GM12878 (cell line): Measurements from ENCODE around the gene NTSR1. TPM values are rescaled to one million over a fixed set of nuclear protein-coding genes. Genes with fewer than 3 reads are reported as not detected.
A peak's percentile ranks its signal among the peaks of the same experiment; 100 is the strongest.

ENCODE experiments used
- ATF2 ChIP-seq: IDR thresholded peaks from 2 replicates; pipeline ENCODE4 v1.6.1; 2012; ENCODE audit warnings: low read length, inconsistent platforms
- BCL11A ChIP-seq: IDR thresholded peaks from 2 replicates; pipeline ENCODE4 v1.6.1; 2011; ENCODE audit warnings: low read depth, low read length
- BMI1 ChIP-seq: fragments of 450-650 bp; IDR thresholded peaks from 2 replicates; pipeline ENCODE4 v1.6.1; 2016; ENCODE audit warnings: mild to moderate bottlenecking, moderate library complexity, borderline replicate concordance
- CREM ChIP-seq: IDR thresholded peaks from 2 replicates; pipeline ENCODE4 v1.6.1; 2014; ENCODE audit warnings: antibody characterized with exemption, low read depth
- E4F1 ChIP-seq: fragments of 450-650 bp; IDR thresholded peaks from 2 replicates; pipeline ENCODE4 v1.6.1; 2018; ENCODE audit warnings: borderline replicate concordance, mild to moderate bottlenecking; ENCODE audit not compliant: partially characterized antibody
- EGR1 ChIP-seq, 2 experiments: IDR thresholded peaks; 1 replicate in 1 of 2; 2 replicates in 1 of 2; pipeline ENCODE4 v1.6.1; 2011 to 2012; ENCODE audit warnings: low read depth in 2 of 2, low read length in 2 of 2, borderline replicate concordance in 1 of 2, mild to moderate bottlenecking in 1 of 2, moderate library complexity in 1 of 2
- IKZF1 ChIP-seq: fragments of 450-650 bp; conservative IDR thresholded peaks from 2 replicates; pipeline ENCODE4 v1.6.1; 2017; ENCODE audit warnings: antibody characterized with exemption, mild to moderate bottlenecking
- KLF5 ChIP-seq: fragments of 450-650 bp; IDR thresholded peaks from 2 replicates; pipeline ENCODE4 v1.6.1; 2014; ENCODE audit warnings: mild to moderate bottlenecking; ENCODE audit not compliant: partially characterized antibody
- NFIC ChIP-seq: IDR thresholded peaks from 2 replicates; pipeline ENCODE4 v1.6.1; 2012; ENCODE audit warnings: low read depth, mild to moderate bottlenecking, inconsistent platforms, low read length, moderate library complexity
- NKRF ChIP-seq: fragments of 450-650 bp; conservative IDR thresholded peaks from 2 replicates; pipeline ENCODE4 v1.6.1; 2017; ENCODE audit warnings: mild to moderate bottlenecking, moderate library complexity
- NR2C1 ChIP-seq: fragments of 450-650 bp; IDR thresholded peaks from 2 replicates; pipeline ENCODE4 v1.6.1; 2017; ENCODE audit warnings: antibody characterized with exemption, mild to moderate bottlenecking, moderate library complexity
- NRF1 ChIP-seq: conservative IDR thresholded peaks from 2 replicates; pipeline ENCODE4 v1.6.1; 2011; ENCODE audit warnings: mild to moderate bottlenecking, low read depth, low read length, improper control_type of control experiment
- PAX8 ChIP-seq: fragments of 450-650 bp; IDR thresholded peaks from 2 replicates; pipeline ENCODE4 v1.6.1; 2017; ENCODE audit warnings: mild to moderate bottlenecking, moderate library complexity
- PKNOX1 ChIP-seq: fragments of 450-650 bp; IDR thresholded peaks from 2 replicates; pipeline ENCODE4 v1.6.1; 2016; ENCODE audit warnings: mild to moderate bottlenecking
- POLR2AphosphoS5 ChIP-seq: IDR thresholded peaks from 2 replicates; pipeline ENCODE4 v1.6.1; 2011; ENCODE audit warnings: mild to moderate bottlenecking, low read length, inconsistent platforms
- RFX5 ChIP-seq: IDR thresholded peaks from 2 replicates; pipeline ENCODE4 v1.6.1; 2011; ENCODE audit warnings: low read depth, low read length, improper control_type of control experiment
- SIN3A ChIP-seq: IDR thresholded peaks from 2 replicates; pipeline ENCODE4 v1.6.1; 2012; ENCODE audit warnings: low read depth, low read length, improper control_type of control experiment
- SIX5 ChIP-seq: IDR thresholded peaks from 2 replicates; pipeline ENCODE4 v1.6.1; 2011; ENCODE audit warnings: mild to moderate bottlenecking, low read depth, low read length, moderate library complexity; ENCODE audit not compliant: severe bottlenecking
- SMAD1 ChIP-seq: fragments of 450-650 bp; IDR thresholded peaks from 2 replicates; pipeline ENCODE4 v1.6.1; 2018; ENCODE audit warnings: mild to moderate bottlenecking, low read depth; ENCODE audit not compliant: partially characterized antibody
- SPI1 ChIP-seq: IDR thresholded peaks from 2 replicates; pipeline ENCODE4 v1.6.1; 2011; ENCODE audit warnings: low read depth, mild to moderate bottlenecking, low read length, moderate library complexity, borderline replicate concordance; ENCODE audit not compliant: insufficient read depth
- STAT3 ChIP-seq: IDR thresholded peaks from 2 replicates; pipeline ENCODE4 v1.6.1; 2011; ENCODE audit warnings: low read depth, low read length, improper control_type of control experiment
- WRNIP1 ChIP-seq: IDR thresholded peaks from 2 replicates; pipeline ENCODE4 v1.6.1; 2011; ENCODE audit warnings: low read depth, low read length, improper control_type of control experiment, borderline replicate concordance
- ZBTB33 ChIP-seq: fragments of 450-650 bp; IDR thresholded peaks from 2 replicates; pipeline ENCODE4 v1.6.1; 2017; ENCODE audit warnings: mild to moderate bottlenecking
- polyA plus RNA-seq, 11 experiments: library from polyadenylated mRNA; depleted of rRNA in 4 of 11; unstranded in 6 of 11; stranded (reverse) in 5 of 11; fragments of >200 nt; fragmentation: Nextera tagmentation in 4 of 11; fragmentation: Illumina TruSeq in 1 of 11; extraction: Ambion mirVana in 4 of 11; extraction: Trizol in 1 of 11; gene quantifications; 1 replicate in 1 of 11; 2 replicates in 10 of 11; pipeline versions ENCODE4 v1.2.1 to v1.2.3, GENCODE V29; 2011 to 2016; ENCODE audit warnings: inconsistent platforms in 2 of 11, missing spikeins in 2 of 11, low read depth in 1 of 11
- total RNA-seq, 4 experiments: library from RNA; depleted of rRNA in 3 of 4; stranded (reverse); fragments of >200 nt in 3 of 4; fragmentation: Illumina TruSeq in 1 of 4; extraction: Trizol in 1 of 4; gene quantifications; 2 replicates each; pipeline versions ENCODE4 v1.2.1 to v1.2.3, GENCODE V29; 2013 to 2021

The NTSR1 gene
- total and polyA plus RNA-seq, 10 of the 15 experiments (the other 5 are each of a cell fraction or from before 2014, with no cell fraction given), result not detected

- TF ChIP-seq ATF2 (no peak), SPI1 (no peak), CREM (no peak), E4F1 (no peak), PAX8 (no peak), SMAD1 (no peak), BMI1 (no peak), NR2C1 (no peak), PKNOX1 (no peak), BCL11A (no peak), WRNIP1 (no peak), RFX5 (no peak), EGR1 (IDR thresholded peaks at IDR 0.05; ENCODE audit: borderline replicate concordance in 1 of 2, low read depth in 2 of 2, low read length in 2 of 2) (peak in 1 of 2 experiments; percentile 91; a peak in 2 of 3 replicates), POLR2AphosphoS5 (no peak), STAT3 (no peak), SIN3A (0 out of 2 replicates have a peak, but pooled peaks have one; percentile 6), NFIC (no peak), NKRF (no peak), SIX5 (no peak), NRF1 (no peak), ZBTB33 (no peak), KLF5 (no peak), IKZF1 (0 out of 2 replicates have a peak, but pooled peaks have one; percentile 10)
- TF ChIP-seq, all 136 proteins: peak for 6
Observed at GRCh38 chr20:62805155-62805710, 96.6 kb downstream of the NTSR1 start (continued).
